Hindlimb muscle (tissue), 1 donor: ENCODE measurements around the gene CCKAR. TPM values are rescaled to one million over a fixed set of nuclear protein-coding genes. Genes with fewer than 3 reads are reported as not detected.
"Not testable (repeated sequence)": the region's sequence is repeated elsewhere in the genome, so short reads cannot be mapped to it uniquely, and the experiment has no call there.

Experiments used
- DNase-seq: peaks from one replicate; pipeline ENCODE4 v3.0.0-alpha.2; 2013
- polyA plus RNA-seq: library from polyadenylated mRNA; unstranded; fragments of 120-200 nt; gene quantifications from one replicate; pipeline ENCODE4 v1.2.1, GENCODE V29; 2013; ENCODE audit not compliant: insufficient read length

Gene CCKAR
- polyA plus RNA-seq: not detected

GRCh38 chr4:26490111-26490959 is at the start of gene CCKAR:
Gene CCKAR (minus strand): TSS chr4:26490484. CDS start chr4:26490267, 217 bp downstream.
- DNase-seq: no peak

GRCh38 chr4:26533685-26534084 is 43.4 kb upstream of the CCKAR start:
- DNase-seq: no peak

GRCh38 chr4:26531491-26532116 is 41.3 kb upstream of the CCKAR start:
- DNase-seq: no peak

GRCh38 chr4:26530099-26530498 is 39.8 kb upstream of the CCKAR start:
- no peak for DNase-seq

- no peak for DNase-seq
Observed at GRCh38 chr4:26529479-26529878, 39.2 kb upstream of the CCKAR start.

- no peak for DNase-seq
Observed at GRCh38 chr4:26525771-26526150, 35.5 kb upstream of the CCKAR start.

- DNase-seq: no peak
Observed at GRCh38 chr4:26525136-26525770, 35.0 kb upstream of the CCKAR start.

- no peak for DNase-seq
Observed at GRCh38 chr4:26524011-26524410, 33.7 kb upstream of the CCKAR start.

- DNase-seq: no peak
Observed at GRCh38 chr4:26522478-26522877, 32.2 kb upstream of the CCKAR start.

- DNase-seq: no peak
Observed at GRCh38 chr4:26520728-26521450, 30.6 kb upstream of the CCKAR start.

- DNase-seq: no peak
Observed at GRCh38 chr4:26515936-26516335, 25.7 kb upstream of the CCKAR start.

GRCh38 chr4:26510334-26510964 is 20.2 kb upstream of the CCKAR start:
- DNase-seq: no peak

- no peak for DNase-seq
Observed at GRCh38 chr4:26509681-26510333, 19.5 kb upstream of the CCKAR start.

- no peak for DNase-seq
Observed at GRCh38 chr4:26507286-26507685, 17.0 kb upstream of the CCKAR start.

- no peak for DNase-seq
Observed at GRCh38 chr4:26503844-26504243, 13.6 kb upstream of the CCKAR start.

- DNase-seq: no peak
Observed at GRCh38 chr4:26503427-26503826, 13.1 kb upstream of the CCKAR start.

- not testable (repeated sequence) for DNase-seq
Observed at GRCh38 chr4:26500565-26500999, 10.3 kb upstream of the CCKAR start.

- no peak for DNase-seq
Observed at GRCh38 chr4:26496207-26496783, 6.0 kb upstream of the CCKAR start.

GRCh38 chr4:26493461-26493860 is 3.2 kb upstream of the CCKAR start:
- DNase-seq: no peak

GRCh38 chr4:26491449-26492170 is 1.3 kb upstream of the CCKAR start:
- DNase-seq: no peak

GRCh38 chr4:26490960-26491284 is 638 bp upstream of the CCKAR start:
- DNase-seq: no peak
